ENCODE measurements around the gene PHF1. TPM values are rescaled to one million over a fixed set of nuclear protein-coding genes. Genes with fewer than 3 reads are reported as not detected.

The PHF1 gene
- total RNA-seq, 2 donors from 2014 or later: 71.4 to 75.7 TPM

DNA sequence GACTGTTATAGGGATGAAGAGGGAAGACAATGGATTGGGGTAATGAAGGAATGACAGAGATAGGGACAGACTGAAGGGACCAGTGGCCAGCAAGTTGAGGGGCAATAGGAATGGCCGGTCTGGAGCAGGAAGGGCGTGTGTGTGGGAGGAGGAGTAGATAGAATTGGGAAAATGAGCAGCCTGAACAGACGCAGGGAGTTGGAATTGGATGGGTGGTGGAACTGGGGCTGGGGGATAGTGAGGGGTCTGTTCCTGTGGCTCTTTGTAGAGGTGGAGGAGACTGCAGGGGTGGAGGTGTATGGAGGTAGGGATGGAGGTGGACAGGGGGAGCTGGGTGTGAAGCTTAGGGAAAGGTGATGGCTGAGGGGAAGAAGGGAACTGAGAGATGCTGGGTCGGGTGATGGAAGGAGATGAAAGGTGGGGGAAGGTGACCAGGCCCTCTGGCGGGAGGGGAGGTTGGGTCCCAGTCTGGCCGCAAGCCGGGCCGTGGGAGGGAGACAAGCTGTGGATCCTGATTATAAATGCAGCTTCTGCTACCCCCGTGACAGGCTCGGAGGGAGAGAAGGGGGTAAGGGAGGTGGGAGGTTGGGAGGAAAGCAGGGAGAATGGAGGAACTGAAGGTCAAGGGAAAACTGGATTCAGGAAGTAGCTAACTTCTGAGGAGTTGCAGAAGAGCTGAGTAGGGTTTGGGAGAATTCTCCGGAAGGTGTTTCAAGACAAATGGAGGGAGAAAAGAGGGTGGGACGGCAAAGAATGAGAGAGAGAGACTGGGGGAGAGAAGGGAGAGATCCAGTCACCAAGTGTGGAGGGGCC, 14.2 kb downstream of the PHF1 start:
- peaks cover 17% of the 10 kb centered on the region for H3K36me3 Mint-ChIP-seq (ENCODE audit: low read depth)
- H3K27ac ChIP-seq (ENCODE audit: low read depth, low read length): peak overlapping the region; percentile 72
- peak overlapping the region; percentile 53 for H3K9ac ChIP-seq (ENCODE audit: extremely low read depth, low read length, poor library complexity, severe bottlenecking)
- no peaks in the 10 kb centered on the region for H3K36me3 ChIP-seq (ENCODE audit: control insufficient read depth, insufficient read depth, low read length)
- H3K4me1 Mint-ChIP-seq: peaks cover 55% of the 10 kb centered on the region
- TF ChIP-seq, protein P1, sequence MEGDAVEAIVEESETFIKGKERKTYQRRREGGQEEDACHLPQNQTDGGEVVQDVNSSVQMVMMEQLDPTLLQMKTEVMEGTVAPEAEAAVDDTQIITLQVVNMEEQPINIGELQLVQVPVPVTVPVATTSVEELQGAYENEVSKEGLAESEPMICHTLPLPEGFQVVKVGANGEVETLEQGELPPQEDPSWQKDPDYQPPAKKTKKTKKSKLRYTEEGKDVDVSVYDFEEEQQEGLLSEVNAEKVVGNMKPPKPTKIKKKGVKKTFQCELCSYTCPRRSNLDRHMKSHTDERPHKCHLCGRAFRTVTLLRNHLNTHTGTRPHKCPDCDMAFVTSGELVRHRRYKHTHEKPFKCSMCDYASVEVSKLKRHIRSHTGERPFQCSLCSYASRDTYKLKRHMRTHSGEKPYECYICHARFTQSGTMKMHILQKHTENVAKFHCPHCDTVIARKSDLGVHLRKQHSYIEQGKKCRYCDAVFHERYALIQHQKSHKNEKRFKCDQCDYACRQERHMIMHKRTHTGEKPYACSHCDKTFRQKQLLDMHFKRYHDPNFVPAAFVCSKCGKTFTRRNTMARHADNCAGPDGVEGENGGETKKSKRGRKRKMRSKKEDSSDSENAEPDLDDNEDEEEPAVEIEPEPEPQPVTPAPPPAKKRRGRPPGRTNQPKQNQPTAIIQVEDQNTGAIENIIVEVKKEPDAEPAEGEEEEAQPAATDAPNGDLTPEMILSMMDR (conservative IDR thresholded peaks at IDR 0.05): no peak
- H3K27me3 ChIP-seq (ENCODE audit: control insufficient read depth, insufficient read depth, low read length, poor library complexity, severe bottlenecking): no peaks in the 10 kb centered on the region
- DNase-seq: peak; percentile 59
- peak overlapping the region; percentile 86 for H3K4me3 Mint-ChIP-seq
- H3K27ac Mint-ChIP-seq: peak overlapping the region; percentile 84
- H3K4me3 ChIP-seq (ENCODE audit: low read length): peak overlapping the region; percentile 84
- H3K9me3 Mint-ChIP-seq: no peaks in the 10 kb centered on the region
- no peaks in the 10 kb centered on the region for H3K4me1 ChIP-seq (ENCODE audit: control insufficient read depth, insufficient read depth, low read length)
- 4 to 31% methylated on average over 7 to 12 of the region's 12 CpGs for WGBS, 2 experiments (ENCODE audit: insufficient coverage in 1 of 2, insufficient read length in 1 of 2)
- no peaks in the 10 kb centered on the region for H3K27me3 Mint-ChIP-seq (ENCODE audit: insufficient read depth)
- H3K9me3 ChIP-seq (ENCODE audit: control insufficient read depth, low read length): no peaks in the 10 kb centered on the region

DNA sequence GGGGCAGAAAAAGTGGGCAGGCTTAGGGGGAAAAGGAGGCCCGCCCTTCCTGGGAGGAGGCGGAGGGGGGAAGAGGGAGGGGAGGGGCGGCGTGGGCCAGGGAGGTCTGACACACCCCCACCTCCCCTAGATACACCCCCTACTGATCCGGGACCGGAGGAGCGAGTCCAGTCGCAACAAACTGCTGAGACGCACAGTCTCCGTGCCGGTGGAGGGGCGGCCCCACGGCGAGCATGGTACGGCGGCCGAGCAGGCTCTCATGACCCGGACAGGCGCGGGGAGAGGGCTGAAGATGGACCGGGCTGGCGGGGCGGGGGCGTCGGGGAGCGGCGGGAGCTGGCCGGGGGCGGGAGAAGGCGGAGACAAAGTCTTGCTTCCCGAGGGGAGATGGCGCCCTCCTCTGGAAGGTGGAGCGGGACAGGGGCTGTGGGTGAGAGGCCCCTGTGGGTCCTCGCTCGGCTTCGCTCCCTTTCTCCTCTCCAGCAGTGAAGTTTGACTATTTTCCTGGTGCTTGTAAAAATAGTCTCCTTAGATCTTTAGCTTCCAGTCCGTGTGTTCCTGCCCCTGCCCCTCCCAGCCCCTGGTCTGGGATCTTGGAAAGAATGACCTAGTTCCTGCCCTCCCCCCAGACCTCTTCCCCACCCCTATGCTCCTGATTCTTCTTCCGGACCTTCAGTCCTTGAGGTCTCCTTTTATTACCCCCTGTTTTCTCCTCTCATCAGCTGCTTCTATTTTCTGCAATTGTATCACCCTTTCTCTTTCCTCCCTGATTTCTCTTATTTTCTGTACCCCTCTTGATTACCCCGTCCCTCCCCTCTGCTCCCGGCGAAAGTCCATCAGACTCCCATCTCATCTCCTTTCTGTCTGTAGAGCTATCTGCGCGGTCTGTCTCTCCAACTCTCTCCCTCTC, 15.1 kb downstream of the PHF1 start:
- no peaks in the 10 kb centered on the region for H3K27me3 ChIP-seq (ENCODE audit: control insufficient read depth, insufficient read depth, low read length, poor library complexity, severe bottlenecking)
- 2 to 3% methylated on average over 27 to 39 of the region's 43 CpGs for WGBS, 2 experiments (ENCODE audit: insufficient coverage in 1 of 2, insufficient read length in 1 of 2)
- no peaks in the 10 kb centered on the region for H3K4me1 ChIP-seq (ENCODE audit: control insufficient read depth, insufficient read depth, low read length)
- Mint-ChIP-seq H3K4me1 (peaks cover 63% of the 10 kb centered on the region), H3K4me3 (peak overlapping the region; percentile 86), H3K27me3 (ENCODE audit: insufficient read depth) (no peaks in the 10 kb centered on the region), H3K36me3 (ENCODE audit: low read depth) (peaks cover 17% of the 10 kb centered on the region), H3K27ac (peak overlapping the region; percentile 84), H3K9me3 (no peaks in the 10 kb centered on the region)
- DNase-seq: peak; percentile 97
- peak overlapping the region; percentile 84 for H3K4me3 ChIP-seq (ENCODE audit: low read length)
- H3K27ac ChIP-seq (ENCODE audit: low read depth, low read length): peak overlapping the region; percentile 72
- TF ChIP-seq, protein P1 (conservative IDR thresholded peaks at IDR 0.05): peak; percentile 87
- peak overlapping the region; percentile 53 for H3K9ac ChIP-seq (ENCODE audit: extremely low read depth, low read length, poor library complexity, severe bottlenecking)
- H3K9me3 ChIP-seq (ENCODE audit: control insufficient read depth, low read length): no peaks in the 10 kb centered on the region
- H3K36me3 ChIP-seq (ENCODE audit: control insufficient read depth, insufficient read depth, low read length): no peaks in the 10 kb centered on the region

GRCh38 chr6:33426590-33427511, 16.0 kb downstream of the PHF1 start:
- Histone ChIP-seq H3K27ac (ENCODE audit: low read depth, low read length) (peak overlapping the region; percentile 72), H3K9ac (ENCODE audit: extremely low read depth, low read length, poor library complexity, severe bottlenecking) (no peak overlapping the region), H3K4me1 (ENCODE audit: control insufficient read depth, insufficient read depth, low read length) (peaks cover 4% of the 10 kb centered on the region), H3K4me3 (ENCODE audit: low read length) (peak overlapping the region; percentile 84), H3K27me3 (ENCODE audit: control insufficient read depth, insufficient read depth, low read length, poor library complexity, severe bottlenecking) (no peaks in the 10 kb centered on the region), H3K36me3 (ENCODE audit: control insufficient read depth, insufficient read depth, low read length) (no peaks in the 10 kb centered on the region), H3K9me3 (ENCODE audit: control insufficient read depth, low read length) (no peaks in the 10 kb centered on the region)
- peak overlapping the region; percentile 86 for H3K4me3 Mint-ChIP-seq
- no peaks in the 10 kb centered on the region for H3K9me3 Mint-ChIP-seq
- 25 to 40% methylated on average over 1 to 12 of the region's 12 CpGs for WGBS, 2 experiments (ENCODE audit: insufficient coverage in 1 of 2, insufficient read length in 1 of 2)
- DNase-seq: peak; percentile 60
- TF ChIP-seq, protein P1 (conservative IDR thresholded peaks at IDR 0.05): no peak
- peaks cover 17% of the 10 kb centered on the region for H3K36me3 Mint-ChIP-seq (ENCODE audit: low read depth)
- H3K4me1 Mint-ChIP-seq: peaks cover 59% of the 10 kb centered on the region
- H3K27me3 Mint-ChIP-seq (ENCODE audit: insufficient read depth): no peaks in the 10 kb centered on the region
- H3K27ac Mint-ChIP-seq: no peak overlapping the region
